Colonic mucosa (tissue), 4 donors: ENCODE measurements around the gene UGGT2. TPM values are rescaled to one million over a fixed set of nuclear protein-coding genes. Genes with fewer than 3 reads are reported as not detected.

Source experiments
- DNase-seq: peaks from one replicate; pipeline ENCODE4 v3.0.0-alpha.2; 2020
- H3K27ac ChIP-seq: fragments of 200-600 bp; one replicate; pipeline ENCODE4 v1.8.0; 2021
- H3K27me3 ChIP-seq: fragments of 200-600 bp; one replicate; pipeline ENCODE4 v1.8.0; 2021
- H3K36me3 ChIP-seq: fragments of 200-600 bp; one replicate; pipeline ENCODE4 v1.8.0; 2021
- H3K4me1 ChIP-seq: fragments of 200-600 bp; one replicate; pipeline ENCODE4 v1.8.0; 2021; ENCODE audit warnings: mild to moderate bottlenecking
- H3K4me3 ChIP-seq: fragments of 200-600 bp; one replicate; pipeline ENCODE4 v1.8.0; 2021
- H3K9ac ChIP-seq, 2 donors: one replicate each; pipeline ENCODE4 v1.7.0; 2013; ENCODE audit warnings: control low read depth in 2 of 2, low read depth in 2 of 2, low read length in 2 of 2
- H3K9me3 ChIP-seq: fragments of 200-600 bp; one replicate; pipeline ENCODE4 v1.8.0; 2021
- CTCF ChIP-seq: fragments of 200-600 bp; IDR thresholded peaks from one replicate; pipeline ENCODE4 v1.8.0; 2022; ENCODE audit warnings: antibody characterized with exemption, mild to moderate bottlenecking
- intact Hi-C: fragments of 100-400 bp; cut with DNase I; formaldehyde crosslinking; loops from one replicate; pipeline ENCODE4 v1.14.1; 2022
- total RNA-seq, 2 donors: library from RNA; stranded (reverse); fragmentation: NEBNext Ultra II Directional in 1 of 2; extraction: Animal tissue kit (Norgen Biotek cat#: 25700) in 1 of 2; gene quantifications; one replicate each; pipeline ENCODE4 v1.2.1, GENCODE V29; 2021
- donor health status: healthy.
- donor health status: DM: no; HTN: no; CAD: no.
- donor health status: DM: no; HTN: no; CAD: no.

UGGT2 gene
- total RNA-seq, 2 donors from 2014 or later: 16.3 to 18.0 TPM

- intact Hi-C loops: loop anchor here (10.0 kb wide), 1 partner anchor 192 kb away; no protein-coding TSS in a partner anchor
- TF ChIP-seq CTCF: no peak
- Histone ChIP-seq H3K9me3 (no peaks in the 10 kb centered on the region), H3K27me3 (no peaks in the 10 kb centered on the region), H3K27ac (no peak overlapping the region), H3K4me3 (no peak overlapping the region), H3K9ac (no peak overlapping the region), H3K36me3 (no peaks in the 10 kb centered on the region), H3K4me1 (no peaks in the 10 kb centered on the region)
- no peak for DNase-seq
Measured at GRCh38 chr13:96032717-96033116, 20.5 kb downstream of the UGGT2 start.

- H3K9ac ChIP-seq: no peak overlapping the region
- TF ChIP-seq CTCF: no peak
- no peaks in the 10 kb centered on the region for H3K4me1 ChIP-seq
- DNase-seq: no peak
- no peaks in the 10 kb centered on the region for H3K9me3 ChIP-seq
- H3K36me3 ChIP-seq: no peaks in the 10 kb centered on the region
- intact Hi-C loops: loop anchor here (10.0 kb wide), 1 partner anchor 46 kb away; no protein-coding TSS in a partner anchor
- H3K4me3 ChIP-seq: no peak overlapping the region
- no peaks in the 10 kb centered on the region for H3K27me3 ChIP-seq
- no peak overlapping the region for H3K27ac ChIP-seq
Measured at GRCh38 chr13:96029002-96029401, 24.2 kb downstream of the UGGT2 start.

GRCh38 chr13:96027496-96027895 lies 25.7 kb downstream of the UGGT2 start:
- no peak for TF ChIP-seq CTCF
- H3K27me3 ChIP-seq: no peaks in the 10 kb centered on the region
- no peak overlapping the region for H3K4me3 ChIP-seq
- H3K36me3 ChIP-seq: no peaks in the 10 kb centered on the region
- H3K4me1 ChIP-seq: no peaks in the 10 kb centered on the region
- no peaks in the 10 kb centered on the region for H3K9me3 ChIP-seq
- DNase-seq: no peak
- H3K9ac ChIP-seq: no peak overlapping the region
- H3K27ac ChIP-seq: no peak overlapping the region
- intact Hi-C loops: loop anchor here (10.0 kb wide), 1 partner anchor 47 kb away; no protein-coding TSS in a partner anchor

GRCh38 chr13:96025283-96025682 lies 27.9 kb downstream of the UGGT2 start:
- no peak overlapping the region for H3K27ac ChIP-seq
- TF ChIP-seq CTCF: no peak
- H3K9me3 ChIP-seq: no peaks in the 10 kb centered on the region
- H3K4me3 ChIP-seq: no peak overlapping the region
- H3K36me3 ChIP-seq: no peaks in the 10 kb centered on the region
- no peak for DNase-seq
- intact Hi-C loops: loop anchor here (10.0 kb wide), 1 partner anchor 50 kb away; no protein-coding TSS in a partner anchor
- H3K9ac ChIP-seq: no peak overlapping the region
- no peaks in the 10 kb centered on the region for H3K27me3 ChIP-seq
- no peaks in the 10 kb centered on the region for H3K4me1 ChIP-seq

- H3K9ac ChIP-seq: no peak overlapping the region
- no peaks in the 10 kb centered on the region for H3K4me1 ChIP-seq
- no peaks in the 10 kb centered on the region for H3K36me3 ChIP-seq
- no peak for TF ChIP-seq CTCF
- no peaks in the 10 kb centered on the region for H3K9me3 ChIP-seq
- no peak overlapping the region for H3K4me3 ChIP-seq
- DNase-seq: peak; percentile 42
- H3K27ac ChIP-seq: peak overlapping the region; percentile 2
- H3K27me3 ChIP-seq: no peaks in the 10 kb centered on the region
- intact Hi-C loops: loop anchor here (10.0 kb wide), 1 partner anchor 54 kb away; no protein-coding TSS in a partner anchor
Measured at GRCh38 chr13:96020931-96021330, 32.3 kb downstream of the UGGT2 start.
